NCI-H446 (cell line): ENCODE data around the gene STAB2.

ENCODE experiments used
- DNase-seq, 2 experiments: peaks; one replicate each; lab custom pipeline; 2025; lab: John Stamatoyannopoulos, UW

The STAB2 gene

GRCh38 chr12:103580026-103580425 is 7.0 kb upstream of the STAB2 start:
- no peak for DNase-seq

- no peak for DNase-seq
Measured at GRCh38 chr12:103583008-103583407, 4.1 kb upstream of the STAB2 start.

- peak in 1 of 2 experiments; percentile 10 for DNase-seq
Measured at GRCh38 chr12:103586132-103586531, 941 bp upstream of the STAB2 start.

GRCh38 chr12:103588680-103589079 is 1.6 kb downstream of the STAB2 start:
- no peak for DNase-seq

- no peak for DNase-seq
Measured at GRCh38 chr12:103589517-103589916, 2.4 kb downstream of the STAB2 start.

- no peak for DNase-seq
Measured at GRCh38 chr12:103590271-103590670, 3.2 kb downstream of the STAB2 start.

GRCh38 chr12:103596981-103597380 is 9.9 kb downstream of the STAB2 start:
- no peak for DNase-seq

GRCh38 chr12:103599274-103599673 is 12.2 kb downstream of the STAB2 start:
- no peak for DNase-seq

- DNase-seq: no peak
Measured at GRCh38 chr12:103600967-103601728, 14.1 kb downstream of the STAB2 start.

- DNase-seq: no peak
Measured at GRCh38 chr12:103620395-103620794, 33.3 kb downstream of the STAB2 start.

GRCh38 chr12:103623716-103624115 is 36.6 kb downstream of the STAB2 start:
- DNase-seq: no peak

GRCh38 chr12:103626498-103626897 is 39.4 kb downstream of the STAB2 start:
- DNase-seq: peak; percentile 73 to 85

GRCh38 chr12:103627189-103627855 is 40.2 kb downstream of the STAB2 start:
- DNase-seq: peak; percentile 10 to 64

- peak in 1 of 2 experiments; percentile 41 for DNase-seq
Measured at GRCh38 chr12:103632554-103633216, 45.6 kb downstream of the STAB2 start.

- no peak for DNase-seq
Measured at GRCh38 chr12:103634732-103635131, 47.7 kb downstream of the STAB2 start.

GRCh38 chr12:103635419-103635818 is 48.3 kb downstream of the STAB2 start:
- DNase-seq: no peak

- DNase-seq: no peak
Measured at GRCh38 chr12:103637021-103637420, 49.9 kb downstream of the STAB2 start.

GRCh38 chr12:103637429-103637828 is 50.4 kb downstream of the STAB2 start:
- DNase-seq: no peak

GRCh38 chr12:103639983-103640382 is 52.9 kb downstream of the STAB2 start:
- DNase-seq: no peak

- no peak for DNase-seq
Measured at GRCh38 chr12:103640410-103640809, 53.3 kb downstream of the STAB2 start.

- DNase-seq: no peak
Measured at GRCh38 chr12:103640831-103641230, 53.8 kb downstream of the STAB2 start.

- DNase-seq: no peak
Measured at GRCh38 chr12:103642240-103642864, 55.3 kb downstream of the STAB2 start.

GRCh38 chr12:103645202-103645601 is 58.1 kb downstream of the STAB2 start:
- DNase-seq: no peak
